K562 (cell line): ENCODE data around the gene DCXR. TPM values are rescaled to one million over a fixed set of nuclear protein-coding genes. Genes with fewer than 3 reads are reported as not detected.

Experiments used
- ATAC-seq: fragments of 200-7000 bp; cut with Tn5 transposase; 3 replicates; pipeline ENCODE4 v1.9.1; 2020; ENCODE audit warnings: moderate library complexity
- BruUV-seq: library from RNA; stranded (reverse); fragments of 400-500 nt; replicated peaks from 2 replicates; lab custom pipeline; 2021; lab: Mats Ljungman, UMichigan
- CTCF ChIA-PET: fragments of 300-600 bp; formaldehyde crosslinking; extraction: SDS; loops from one replicate; lab custom pipeline; 2021; ENCODE audit warnings: low intra/inter-chr PET ratio; lab: Yijun Ruan, JAX
- POLR2A ChIA-PET: fragments of 300-600, 350-650 bp; sonication (Branson Sonifier 250); formaldehyde crosslinking; extraction: SDS; loops from one replicate; lab custom pipeline; 2021; ENCODE audit warnings: antibody characterized with exemption, inconsistent platforms; lab: Yijun Ruan, JAX
- DNase-seq, 4 experiments: peaks; one replicate each; pipeline versions ENCODE4 v3.0.0 to v3.0.0-alpha.2; 2011 to 2018; ENCODE audit warnings: low spot score in 3 of 4, mixed read lengths in 3 of 4; ENCODE audit errors: extremely low read depth in 1 of 4
- FAIRE-seq: peaks from 2 replicates; lab custom pipeline; 2011; peaks lifted over from hg19 to GRCh38; lab: Jason Lieb, UNC
- H2AFZ ChIP-seq: 2 replicates; pipeline ENCODE4 v1.6.0; 2011; ENCODE audit warnings: low read depth, low read length, control low read depth, inconsistent platforms
- H3K27ac ChIP-seq: fragments of 200-600 bp; 3 replicates; pipeline ENCODE4 v1.8.0; 2011; ENCODE audit warnings: low read depth, mild to moderate bottlenecking, control low read depth, inconsistent platforms, low read length, moderate library complexity, mixed read lengths; ENCODE audit errors: extremely low read depth
- H3K27me3 ChIP-seq, 2 experiments: fragments of 300-600 bp in 1 of 2; 2 replicates in 1 of 2; 3 replicates in 1 of 2; pipeline versions ENCODE4 v1.6.0 to v1.8.0; 2011; ENCODE audit warnings: inconsistent platforms in 2 of 2, low read length in 2 of 2, mild to moderate bottlenecking in 1 of 2, mixed read lengths in 1 of 2, moderate library complexity in 1 of 2; ENCODE audit not compliant: control insufficient read depth in 2 of 2, insufficient read depth in 2 of 2
- H3K36me3 ChIP-seq: fragments of 300-600 bp; 3 replicates; pipeline ENCODE4 v1.8.0; 2011; ENCODE audit warnings: mild to moderate bottlenecking, low read length, inconsistent platforms; ENCODE audit not compliant: control insufficient read depth, insufficient read depth
- H3K4me1 ChIP-seq, 2 experiments: fragments of 200-600 bp in 1 of 2; replicated peaks in 1 of 2; 2 replicates in 1 of 2; 3 replicates in 1 of 2; pipeline versions ENCODE4 v1.5.1 to v1.8.0; 2011; ENCODE audit warnings: inconsistent platforms in 2 of 2, low read length in 2 of 2, mild to moderate bottlenecking in 1 of 2, mixed read lengths in 1 of 2, moderate library complexity in 1 of 2; ENCODE audit not compliant: control insufficient read depth in 2 of 2, insufficient read depth in 2 of 2
- H3K4me2 ChIP-seq: 2 replicates; pipeline ENCODE4 v1.6.1; 2011; ENCODE audit warnings: low read length, control low read depth, inconsistent platforms, mixed read lengths; ENCODE audit not compliant: insufficient read depth
- H3K4me3 ChIP-seq: fragments of 200-600 bp; sonication (generic), shearing (Covaris generic); 2 replicates; pipeline ENCODE4 v1.5.1; 2016; ENCODE audit warnings: control low read depth, inconsistent platforms
- H3K79me2 ChIP-seq: fragments of 200-600 bp; 3 replicates; pipeline ENCODE4 v1.8.0; 2011; ENCODE audit warnings: low read length, inconsistent platforms; ENCODE audit not compliant: control insufficient read depth, insufficient read depth
- H3K9ac ChIP-seq, 2 experiments: 2 replicates each; pipeline versions ENCODE4 v1.6.0 to v1.6.1; 2011; ENCODE audit warnings: low read depth in 2 of 2, low read length in 2 of 2, control low read depth in 1 of 2, inconsistent platforms in 1 of 2, mild to moderate bottlenecking in 1 of 2, mixed read lengths in 1 of 2; ENCODE audit not compliant: insufficient read depth in 1 of 2
- H3K9me1 ChIP-seq: one replicate; pipeline ENCODE4 v1.6.0; 2011; ENCODE audit warnings: inconsistent platforms, mild to moderate bottlenecking, low read length, moderate library complexity; ENCODE audit not compliant: control insufficient read depth, insufficient read depth
- H3K9me3 ChIP-seq: replicated peaks from 2 replicates; pipeline ENCODE4 v1.5.1; 2011; ENCODE audit warnings: low read depth, low read length, inconsistent platforms; ENCODE audit not compliant: control insufficient read depth, insufficient read depth
- H4K20me1 ChIP-seq: replicated peaks from 2 replicates; pipeline ENCODE4 v1.6.1; 2011; ENCODE audit warnings: low read length, inconsistent platforms, mixed read lengths; ENCODE audit not compliant: control insufficient read depth, insufficient read depth
- POLR2G ChIP-seq: fragments of 200-400 bp; formaldehyde crosslinking; IDR thresholded peaks from 2 replicates; pipeline ENCODE4 v1.6.1; 2017; ENCODE audit warnings: low read depth, mild to moderate bottlenecking, antibody characterized with exemption, low read length, moderate library complexity
- RBFOX2 ChIP-seq: fragments of 200-400 bp; formaldehyde crosslinking; IDR thresholded peaks from 2 replicates; pipeline ENCODE4 v1.6.1; 2017; ENCODE audit warnings: low read depth, mild to moderate bottlenecking, low read length, moderate library complexity
- TRIM24 ChIP-seq, 2 experiments: fragments of 450-650 bp; IDR thresholded peaks; 2 replicates each; pipeline ENCODE4 v1.6.1; 2016
- WGBS: fragments of 100-300 bp; shearing (Covaris generic); methylation state at CpG from one replicate; pipeline ENCODE4 v1.1.6; 2016; ENCODE audit warnings: low coverage, mixed read lengths; ENCODE audit not compliant: insufficient coverage; ENCODE audit errors: missing lambda C conversion rate; 5-methylcytosine and 5-hydroxymethylcytosine counted together
- in situ Hi-C: fragments of 300-500 bp; cut with MboI; formaldehyde crosslinking; loops from 4 replicates; pipeline ENCODE4 v1.15.0; 2018; ENCODE audit warnings: inconsistent platforms, mixed read lengths
- intact Hi-C: fragments of 100-400 bp; cut with micrococcal nuclease; formaldehyde crosslinking; loops from 2 replicates; pipeline ENCODE4 v1.14.2; 2022
- polyA plus RNA-seq, 8 experiments: library from polyadenylated mRNA; depleted of rRNA in 4 of 8; stranded (reverse) in 5 of 8; unstranded in 3 of 8; fragments of >200 nt; fragmentation: Nextera tagmentation in 2 of 8; fragmentation: Illumina TruSeq in 1 of 8; extraction: Ambion mirVana in 2 of 8; extraction: Trizol in 1 of 8; gene quantifications; 2 replicates each; pipeline versions ENCODE4 v1.2.1 to v1.2.3, GENCODE V29; 2011 to 2014; ENCODE audit warnings: inconsistent platforms in 1 of 8, missing spikeins in 1 of 8
- total RNA-seq, 7 experiments: library from RNA; depleted of rRNA in 6 of 7; stranded (reverse); fragments of >200 nt in 6 of 7; fragmentation: Illumina TruSeq in 2 of 7; extraction: Trizol in 2 of 7; gene quantifications; 2 replicates each; pipeline versions ENCODE4 v1.2.1 to v1.2.3, GENCODE V29; 2011 to 2021; ENCODE audit warnings: low replicate concordance in 1 of 7

The DCXR gene
- total and polyA plus RNA-seq, 9 of the 15 experiments (the other 6 are each of a cell fraction or from before 2014, with no cell fraction given) = 21.3 to 274 (median 156) TPM

- Histone ChIP-seq H3K36me3 (peaks cover 30% of the 10 kb centered on the region; the same call in 1 of the 3 replicates), H3K27me3 (no peaks in the 10 kb centered on the region)
- POLR2A ChIA-PET = interaction anchor here (0.7 to 1.0 kb wide), 3 partner anchors 12 to 74 kb away, joined by 3 to 4 read pairs (median 3); no protein-coding TSS in a partner anchor
- no TSS peak for BruUV-seq
- 91% methylated on average over 12 of the region's 24 CpGs for WGBS
- TF ChIP-seq RBFOX2 (peak; percentile 39; the same call in 1 of the 2 replicates), POLR2G (peak; percentile 56), TRIM24 (IDR thresholded peaks at IDR 0.05) (no peak)
- TF ChIP-seq, all 486 proteins: peak for 2
- intact Hi-C loops = no loop called here
- no peaks in the 10 kb centered on the region for H3K9me3 ChIP-seq
- peaks cover 17% of the 10 kb centered on the region for H4K20me1 ChIP-seq
- FAIRE-seq = no peak
- H3K27ac ChIP-seq = no peak overlapping the region
- H3K9ac ChIP-seq = no peak overlapping the region; a peak in 1 of 4 replicates
- no peak overlapping the region for H3K4me2 ChIP-seq
- H3K4me3 ChIP-seq = no peak overlapping the region
- H3K79me2 ChIP-seq = peaks cover 20% of the 10 kb centered on the region
- no peaks in the 10 kb centered on the region for H3K9me1 ChIP-seq
- CTCF ChIA-PET = interaction anchor here (6.6 kb wide), 1 partner anchor 57 kb away, joined by 103 read pairs; the partner anchor contains the start of gene NOTUM
- no peak for ATAC-seq
- in situ Hi-C loops = no loop called here
- peaks cover 14 to 95% of the 10 kb centered on the region in 2 experiments; a peak in 4 of 5 replicates for H3K4me1 ChIP-seq
- H2AFZ ChIP-seq = no peak overlapping the region
- no peak for DNase-seq
Measured at GRCh38 chr17:82016875-82017459, 20.5 kb downstream of the DCXR start.
